Liver (tissue), 3 donors: Measurements from ENCODE around the gene MAN2B2.

Source experiments
- CTCF ChIP-seq: fragments of 150-350 bp; IDR thresholded peaks from 2 replicates; pipeline ENCODE4 v1.5.1; 2017; ENCODE audit warnings: improper control_type of control experiment, low read depth, low read length; ENCODE audit not compliant: missing input control
- EGR1 ChIP-seq, 2 donors: IDR thresholded peaks; 2 replicates each; pipeline ENCODE4 v1.6.1; 2016 to 2018; ENCODE audit warnings: antibody characterized with exemption in 2 of 2, low read depth in 2 of 2
- FOXA1 ChIP-seq: IDR thresholded peaks from 2 replicates; pipeline ENCODE4 v1.6.1; 2016; ENCODE audit warnings: antibody characterized with exemption
- GABPA ChIP-seq, 2 donors: IDR thresholded peaks in 1 of 2; conservative IDR thresholded peaks in 1 of 2; 2 replicates each; pipeline ENCODE4 v1.6.1; 2016; ENCODE audit warnings: antibody characterized with exemption in 2 of 2, mild to moderate bottlenecking in 1 of 2, moderate library complexity in 1 of 2
- HNF4G ChIP-seq: IDR thresholded peaks from 2 replicates; pipeline ENCODE4 v1.6.1; 2016; ENCODE audit warnings: antibody characterized with exemption
- JUND ChIP-seq, 2 donors: IDR thresholded peaks; 2 replicates each; pipeline ENCODE4 v1.6.1; 2016; ENCODE audit warnings: antibody characterized with exemption in 2 of 2
- RAD21 ChIP-seq, 2 donors: IDR thresholded peaks; 2 replicates each; pipeline ENCODE4 v1.6.1; 2016; ENCODE audit warnings: antibody characterized with exemption in 2 of 2, mild to moderate bottlenecking in 2 of 2
- REST ChIP-seq: IDR thresholded peaks from 2 replicates; pipeline ENCODE4 v1.6.1; 2016; ENCODE audit warnings: antibody characterized with exemption, mild to moderate bottlenecking
- RXRA ChIP-seq, 2 donors: IDR thresholded peaks; 2 replicates each; pipeline ENCODE4 v1.6.1; 2017 to 2018; ENCODE audit warnings: antibody characterized with exemption in 2 of 2, mild to moderate bottlenecking in 1 of 2
- SP1 ChIP-seq: IDR thresholded peaks from 2 replicates; pipeline ENCODE4 v1.6.1; 2018; ENCODE audit warnings: antibody characterized with exemption, mild to moderate bottlenecking
- YY1 ChIP-seq: IDR thresholded peaks from 2 replicates; pipeline ENCODE4 v1.6.1; 2016; ENCODE audit warnings: antibody characterized with exemption, mild to moderate bottlenecking
- ZBTB33 ChIP-seq: IDR thresholded peaks from 2 replicates; pipeline ENCODE4 v1.6.1; 2016; ENCODE audit warnings: antibody characterized with exemption
- donor health status: healthy.
- donor health status: healthy.

DNA sequence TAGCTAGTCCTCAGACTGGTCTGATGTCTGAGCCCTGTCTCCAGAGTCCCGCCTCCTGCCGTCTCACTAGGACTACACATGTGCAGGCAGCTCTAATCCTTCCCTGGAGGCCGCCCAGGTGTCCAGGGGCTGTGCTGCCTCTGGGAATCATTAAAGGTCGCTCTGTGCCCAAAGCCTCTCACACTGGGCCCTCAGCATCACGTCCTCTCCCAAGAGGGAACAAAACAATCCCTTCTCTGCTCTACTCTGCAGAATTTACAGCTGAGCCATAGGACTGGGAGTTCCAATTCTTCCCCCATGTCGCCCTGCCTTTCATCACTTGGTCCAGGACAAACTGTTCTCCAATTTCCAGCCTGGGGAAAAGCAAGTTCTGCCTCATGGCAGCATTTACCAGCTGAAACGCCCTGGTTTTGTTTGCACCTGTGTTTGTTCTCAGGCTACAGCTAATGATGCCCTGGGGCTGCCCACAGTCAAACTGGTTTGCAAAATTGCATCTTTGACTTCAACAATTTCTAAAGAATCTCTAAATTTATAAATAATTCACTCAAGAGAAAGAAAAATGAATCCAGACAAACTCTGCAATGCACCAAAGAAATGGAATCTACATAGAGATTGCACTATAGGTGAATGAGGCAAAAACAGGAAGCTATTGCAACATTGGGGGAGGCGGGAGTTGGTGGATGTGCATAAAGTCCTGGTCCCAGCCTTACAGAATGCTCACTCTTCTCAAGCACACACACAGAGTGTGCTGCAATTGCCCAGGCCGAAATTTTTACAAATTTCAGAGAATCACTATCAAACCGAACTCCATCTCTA lies 58.3 kb downstream of the MAN2B2 start:
- TF ChIP-seq CTCF, result no peak
- TF ChIP-seq GABPA (IDR thresholded peaks at IDR 0.05 in 1 of 2, conservative IDR thresholded peaks at IDR 0.05 in 1 of 2), result no peak
- no peak for TF ChIP-seq JUND (IDR thresholded peaks at IDR 0.05)
- no peak for TF ChIP-seq ZBTB33
- TF ChIP-seq RXRA (IDR thresholded peaks at IDR 0.05), result no peak
- no peak for TF ChIP-seq YY1
- no peak for TF ChIP-seq RAD21 (IDR thresholded peaks at IDR 0.05)
- TF ChIP-seq EGR1 (IDR thresholded peaks at IDR 0.05; ENCODE audit: low read depth in 2 of 2), result no peak
- TF ChIP-seq HNF4G, result no peak
- no peak for TF ChIP-seq FOXA1
- TF ChIP-seq SP1, result no peak
- TF ChIP-seq REST, result no peak
